Stimulated activated CD4-positive, alpha-beta T cell treated with anti-CD3 and anti-CD28 coated beads, Interleukin-4, amount 100 ng/mL, for 1 hour (primary cell): Measurements from ENCODE around the gene HOXB2.
A peak's percentile ranks its signal among the peaks of the same experiment; 100 is the strongest.

Source experiments
- DNase-seq: peaks from one replicate; pipeline ENCODE4 v3.0.0-alpha.2; 2020

The HOXB2 gene

DNA sequence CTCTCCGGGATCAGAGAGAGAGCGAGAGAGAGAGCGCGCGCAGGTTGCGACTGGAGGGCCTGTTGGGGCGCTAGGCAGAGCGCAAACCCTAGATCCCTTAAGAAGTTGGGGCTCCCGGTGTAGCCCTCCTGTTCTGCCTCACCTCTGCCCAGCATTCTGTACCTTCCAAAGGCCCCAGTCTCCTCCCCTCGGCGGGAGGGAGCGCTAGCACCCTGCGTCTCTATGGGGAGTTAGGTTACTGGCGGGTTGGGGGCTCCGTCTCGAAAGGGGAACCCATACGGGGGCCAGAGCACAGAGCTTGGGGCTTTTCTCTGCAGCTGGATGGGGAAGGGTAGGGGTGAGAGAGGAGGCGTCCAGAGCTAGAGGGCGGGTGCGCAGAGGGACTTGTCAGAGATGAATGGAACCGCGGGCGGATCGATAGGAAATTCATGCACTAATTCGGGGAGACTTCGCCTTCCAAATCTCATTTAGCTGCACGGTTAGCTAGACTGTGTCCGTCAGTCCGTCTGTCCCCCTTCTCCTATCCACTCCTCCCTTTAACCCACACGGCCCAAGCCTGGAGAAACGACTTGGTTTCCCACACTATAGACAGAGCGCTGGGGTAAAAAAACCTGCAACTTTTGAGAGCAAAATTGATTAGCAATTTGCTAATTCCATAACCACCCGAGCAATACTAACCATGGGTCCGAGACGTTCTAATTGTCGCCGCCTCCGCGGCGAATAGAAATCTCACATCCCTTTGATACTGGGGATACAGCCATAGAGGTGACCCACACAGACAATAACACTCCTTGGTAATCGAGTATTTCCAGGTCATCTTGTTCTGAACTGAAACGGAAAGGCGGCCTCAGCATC is 33.9 kb upstream of the HOXB2 start:
- no peak for DNase-seq

DNA sequence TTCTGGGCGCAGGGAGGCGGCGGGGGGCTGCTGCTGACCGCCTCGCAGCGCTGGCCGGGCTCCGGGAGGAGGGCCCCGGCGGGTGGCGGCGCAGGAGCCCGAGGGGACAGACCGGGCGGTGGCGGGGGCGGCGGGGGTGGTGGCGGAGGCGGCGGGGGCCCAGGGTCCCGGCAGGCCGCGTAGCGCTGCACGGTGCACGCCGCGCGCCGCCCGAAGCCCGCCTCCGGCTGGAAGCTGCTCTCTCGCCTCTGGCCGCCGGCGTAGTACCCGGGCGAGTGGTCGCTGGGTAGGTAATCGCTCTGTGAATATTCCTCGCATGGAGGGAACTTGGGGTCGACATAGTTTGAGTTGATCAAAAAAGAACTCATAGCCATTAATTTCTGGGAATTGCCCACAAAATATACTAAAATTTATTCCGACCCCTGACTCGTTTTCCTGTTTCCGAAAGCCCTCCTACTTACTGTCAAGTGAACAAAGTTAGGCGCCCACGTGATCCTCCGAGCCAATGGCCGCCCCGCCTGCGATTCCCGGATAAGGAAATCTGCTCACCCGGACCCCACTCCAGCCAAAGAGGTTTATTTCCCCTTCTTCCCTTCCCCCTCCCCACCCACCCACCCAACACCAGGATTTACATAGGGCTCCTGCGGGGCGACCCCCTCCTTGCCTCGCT is 33.2 kb upstream of the HOXB2 start, which contains the start of gene HOXB4:
HOXB4 (minus strand) TSS at position 405 of the 670 bp plus-strand sequence; CDS start at position 374, 31 bp downstream.
- DNase-seq, result peak; percentile 63

DNA sequence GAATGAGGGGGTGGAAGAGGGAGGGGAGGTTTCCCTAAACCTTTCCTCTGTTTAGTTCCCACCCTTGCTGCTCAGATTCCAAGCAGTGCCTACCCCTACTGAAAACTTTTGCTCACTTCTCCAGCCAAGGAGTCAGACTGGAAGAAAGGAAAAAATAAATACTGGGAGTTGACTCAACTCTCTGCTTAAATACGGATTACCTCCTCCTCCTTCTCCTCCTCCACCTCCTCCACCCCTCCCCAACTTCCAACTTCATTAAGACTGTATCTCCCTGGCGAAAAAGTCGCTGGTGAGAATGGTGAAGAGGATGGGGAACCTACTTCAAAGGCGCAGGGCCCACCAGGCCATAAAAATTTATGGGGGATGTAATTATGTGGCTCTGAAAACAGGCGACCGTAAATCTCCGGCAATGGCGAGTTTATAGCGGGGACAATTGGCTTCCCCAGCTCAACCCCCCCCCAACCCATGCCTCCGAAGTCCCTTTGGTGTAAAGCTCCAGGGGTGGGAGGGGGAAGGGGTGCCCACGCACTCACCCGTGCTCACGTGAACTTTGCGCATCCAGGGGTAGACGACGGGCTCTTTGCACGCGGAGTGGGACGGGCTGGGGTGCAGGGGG is 32.5 kb upstream of the HOXB2 start:
- no peak for DNase-seq

DNA sequence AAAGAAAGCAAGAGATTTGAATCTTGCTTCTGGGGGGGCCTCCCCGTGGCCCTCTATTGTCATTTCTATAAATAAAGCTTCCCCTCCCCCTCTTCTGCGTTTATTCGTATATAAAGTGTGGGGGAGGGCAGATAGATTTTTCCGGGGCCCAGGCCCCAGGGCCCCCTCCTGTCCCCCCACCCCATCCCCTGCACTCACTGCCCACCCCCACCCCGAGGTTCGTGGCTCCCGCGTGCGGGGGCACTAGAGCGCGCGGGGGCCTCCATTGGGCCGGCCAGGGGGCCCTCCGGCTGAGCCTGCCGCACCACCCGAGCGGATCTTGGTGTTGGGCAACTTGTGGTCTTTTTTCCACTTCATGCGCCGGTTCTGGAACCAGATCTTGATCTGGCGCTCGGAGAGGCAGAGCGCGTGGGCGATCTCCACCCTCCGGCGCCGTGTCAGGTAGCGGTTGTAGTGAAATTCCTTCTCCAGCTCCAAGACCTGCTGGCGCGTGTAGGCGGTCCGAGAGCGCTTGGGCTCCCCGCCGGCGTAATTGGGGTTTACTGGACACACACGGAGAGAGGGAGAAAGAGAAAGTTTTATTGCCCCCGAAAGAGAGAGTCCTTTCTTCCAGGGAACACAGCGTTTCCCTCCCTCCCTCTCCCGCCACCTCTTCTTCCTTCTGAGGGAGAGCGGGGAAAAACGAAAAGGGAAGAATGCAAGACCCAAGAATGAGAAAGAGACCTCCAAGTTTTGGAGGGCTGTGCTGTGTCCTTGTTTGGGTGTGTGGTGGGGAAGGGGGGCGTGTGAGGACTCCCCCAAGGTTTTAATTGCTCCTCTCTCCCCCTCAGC is 31.8 kb upstream of the HOXB2 start:
- DNase-seq, result no peak

DNA sequence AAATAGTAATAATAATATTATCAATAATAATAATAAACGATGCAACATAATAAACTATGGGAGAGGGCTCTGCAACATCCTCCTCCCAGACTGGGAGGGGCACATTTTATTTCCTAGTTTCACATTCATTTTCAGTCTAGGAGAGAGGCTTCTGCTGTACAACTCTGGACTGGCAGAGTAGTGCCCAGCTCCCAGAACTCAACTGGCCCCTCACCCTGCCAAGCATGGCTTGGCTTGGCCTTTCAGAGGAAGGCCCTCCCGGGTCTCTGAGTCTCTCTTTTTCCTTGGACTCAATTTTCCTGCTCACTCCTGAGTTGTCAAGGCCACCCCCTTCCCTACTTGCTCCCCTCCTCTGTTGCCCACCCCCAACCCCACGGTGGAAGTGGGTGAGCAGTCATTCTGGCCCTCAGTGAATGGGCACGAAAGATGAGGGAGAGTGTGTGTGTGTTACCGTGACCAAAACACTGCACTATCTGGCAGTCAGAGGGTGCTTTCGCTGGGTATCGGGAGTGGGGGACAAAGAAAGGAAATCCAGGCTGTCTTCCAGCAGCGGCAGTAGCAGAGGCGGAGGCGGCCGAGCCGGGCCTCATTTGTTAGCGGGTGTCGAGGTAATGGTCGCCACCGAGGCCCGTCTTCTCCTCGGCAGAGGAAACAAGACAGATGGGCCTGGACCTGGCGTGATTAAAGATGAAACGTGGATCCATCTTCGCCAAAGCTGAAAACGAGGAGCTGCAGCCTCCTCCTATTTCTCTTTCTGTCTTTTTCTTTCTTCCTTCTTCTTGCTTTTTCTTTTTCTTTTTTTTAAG is 31.0 kb upstream of the HOXB2 start:
- no peak for DNase-seq

DNA sequence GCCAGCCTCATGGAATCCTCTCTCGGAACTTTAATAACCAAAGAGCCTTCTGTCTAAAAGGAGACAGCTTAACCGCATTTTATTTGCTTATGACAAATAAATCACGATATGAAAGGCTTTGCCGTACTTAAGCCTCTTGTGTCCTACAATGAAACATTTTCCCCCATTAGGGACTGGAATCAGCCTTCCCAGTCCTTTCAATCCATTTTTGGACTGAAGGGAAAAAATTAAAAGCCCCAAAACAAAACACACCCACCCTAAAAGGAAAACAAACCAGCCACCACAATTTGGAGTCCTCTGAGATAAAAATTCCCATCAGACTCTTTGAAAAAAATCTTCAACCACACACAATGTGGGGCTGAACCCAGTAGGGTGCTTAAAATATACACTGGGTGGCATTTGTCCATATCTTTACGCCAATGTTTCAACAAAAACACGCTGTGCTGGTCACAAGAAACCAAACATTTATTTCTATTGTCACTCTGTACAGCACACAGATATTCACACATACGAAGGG is 30.2 kb upstream of the HOXB2 start:
- DNase-seq, result no peak

DNA sequence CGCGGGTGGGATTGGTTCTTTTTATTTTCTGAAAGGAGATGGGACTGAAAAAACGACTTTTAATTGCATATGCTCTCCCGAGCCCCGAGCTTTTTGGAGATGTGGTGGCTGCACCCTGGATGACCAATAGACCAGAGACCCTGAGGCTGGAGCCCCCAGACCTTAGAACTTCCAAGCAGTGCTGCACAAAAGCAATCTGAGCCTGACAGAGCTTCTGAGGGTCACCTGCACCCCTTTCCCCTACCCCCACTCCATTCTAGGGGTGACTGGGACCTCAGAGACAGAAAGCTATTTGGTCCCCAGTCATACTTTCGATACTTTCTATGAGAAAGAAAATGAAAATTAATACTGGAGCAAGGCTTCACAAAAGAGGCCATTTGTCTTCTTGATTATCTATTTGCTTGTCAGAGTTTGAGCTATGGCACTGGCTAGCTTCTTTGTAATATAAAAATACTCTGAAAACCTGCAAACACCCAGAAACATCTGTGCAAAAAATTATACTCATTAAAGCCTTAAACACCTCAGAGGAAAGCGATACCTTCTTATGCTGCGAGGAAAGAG is 29.7 kb upstream of the HOXB2 start:
- no peak for DNase-seq

DNA sequence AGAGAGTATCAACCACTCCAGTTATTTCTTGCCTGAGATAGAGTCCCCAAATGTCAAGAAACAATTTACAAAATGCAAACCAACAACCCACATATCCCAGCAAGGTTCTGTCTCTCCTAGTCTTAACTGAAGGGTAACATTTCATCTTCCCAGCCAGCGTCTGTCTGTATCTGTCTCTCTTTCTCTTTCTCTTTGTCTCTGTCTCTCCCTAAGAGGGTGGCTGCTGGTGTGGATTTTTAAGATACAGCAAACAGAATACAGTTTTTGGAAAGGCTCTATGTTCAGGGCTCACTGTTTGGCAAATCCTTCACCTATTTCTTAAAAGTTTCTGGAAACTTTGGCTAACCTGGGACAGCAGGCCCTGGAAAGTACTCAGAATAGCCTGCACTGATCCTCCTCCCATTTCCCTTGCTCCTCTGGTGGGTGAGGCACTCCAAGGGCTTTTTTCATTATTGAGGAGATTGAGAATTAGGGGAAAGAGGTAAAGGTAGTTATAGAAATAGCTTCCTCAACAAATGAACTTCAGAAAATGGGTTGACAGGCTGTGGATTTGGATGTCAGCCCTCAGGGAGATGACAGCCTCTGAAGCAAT is 27.0 kb upstream of the HOXB2 start:
- DNase-seq, result no peak

DNA sequence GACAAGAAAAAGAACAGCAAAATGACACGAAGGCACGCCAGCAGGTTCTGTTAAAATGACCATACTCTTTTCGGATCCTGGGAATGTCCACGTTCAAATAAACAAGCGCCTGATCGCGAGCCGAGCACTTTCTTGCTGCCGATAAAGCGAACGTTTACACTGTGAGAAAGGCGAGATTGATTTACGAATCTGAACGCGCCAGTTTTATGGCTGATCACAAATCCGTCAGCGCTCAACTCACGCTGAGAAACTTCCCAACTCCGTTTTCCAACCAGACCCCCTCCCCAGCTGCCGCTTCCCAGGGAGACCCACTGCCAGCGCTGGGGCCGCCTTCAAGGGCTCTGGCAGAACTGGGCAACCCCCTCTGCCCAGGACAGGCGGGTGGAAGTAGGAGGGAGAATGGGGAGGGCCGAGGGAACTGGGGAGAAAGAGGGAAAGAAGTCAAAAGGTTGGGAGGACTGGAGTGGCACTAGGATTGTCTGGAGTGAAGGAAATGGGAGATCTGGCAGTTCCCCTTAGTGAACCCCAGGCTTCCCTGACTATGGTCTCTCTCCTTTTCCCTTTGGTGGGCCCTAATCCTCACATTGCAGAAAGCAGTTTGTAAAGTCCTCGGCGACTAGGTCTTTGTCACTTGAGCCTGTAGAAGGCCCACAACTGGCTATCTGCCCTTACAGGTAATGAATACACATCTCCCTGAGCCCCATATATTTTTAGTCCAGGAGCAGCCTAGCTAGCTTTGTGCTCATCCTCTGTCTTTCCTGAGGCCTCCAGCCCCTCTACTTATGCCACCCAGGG is 26.3 kb upstream of the HOXB2 start:
- DNase-seq, result no peak

DNA sequence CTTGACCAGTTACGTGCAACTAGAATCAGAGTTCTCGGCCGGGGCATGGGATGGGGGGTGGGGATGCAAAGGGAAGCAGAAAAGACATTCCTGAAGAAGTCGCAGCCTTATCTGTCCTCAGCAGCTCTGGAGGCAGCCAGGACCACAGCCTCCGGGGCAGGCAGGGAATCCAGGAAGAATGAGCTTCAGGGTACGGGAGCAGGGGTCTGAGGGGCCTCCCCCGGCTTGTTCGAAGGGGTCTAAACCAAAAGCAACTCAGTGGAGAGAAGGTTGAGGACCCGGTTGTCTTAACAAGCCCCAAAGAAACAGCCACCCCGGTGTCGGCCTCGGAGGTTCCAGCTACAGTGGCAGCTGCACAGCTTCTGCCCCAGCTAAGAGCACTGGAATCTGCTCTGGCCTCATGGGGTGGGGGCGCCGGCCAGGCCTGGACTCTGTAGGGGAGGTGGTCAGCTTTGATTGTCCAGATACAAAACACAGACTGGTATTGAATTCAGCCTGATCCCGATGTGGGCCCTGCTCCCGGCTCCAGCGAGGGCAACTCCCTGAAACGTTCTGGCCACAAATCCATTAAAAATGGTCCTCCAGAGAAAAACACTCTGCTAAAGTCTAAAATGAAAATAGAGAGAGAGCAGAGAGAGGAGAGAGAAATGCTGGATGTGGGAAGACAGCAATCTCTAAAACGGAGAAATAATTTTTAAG is 25.6 kb upstream of the HOXB2 start:
- DNase-seq, result no peak

DNA sequence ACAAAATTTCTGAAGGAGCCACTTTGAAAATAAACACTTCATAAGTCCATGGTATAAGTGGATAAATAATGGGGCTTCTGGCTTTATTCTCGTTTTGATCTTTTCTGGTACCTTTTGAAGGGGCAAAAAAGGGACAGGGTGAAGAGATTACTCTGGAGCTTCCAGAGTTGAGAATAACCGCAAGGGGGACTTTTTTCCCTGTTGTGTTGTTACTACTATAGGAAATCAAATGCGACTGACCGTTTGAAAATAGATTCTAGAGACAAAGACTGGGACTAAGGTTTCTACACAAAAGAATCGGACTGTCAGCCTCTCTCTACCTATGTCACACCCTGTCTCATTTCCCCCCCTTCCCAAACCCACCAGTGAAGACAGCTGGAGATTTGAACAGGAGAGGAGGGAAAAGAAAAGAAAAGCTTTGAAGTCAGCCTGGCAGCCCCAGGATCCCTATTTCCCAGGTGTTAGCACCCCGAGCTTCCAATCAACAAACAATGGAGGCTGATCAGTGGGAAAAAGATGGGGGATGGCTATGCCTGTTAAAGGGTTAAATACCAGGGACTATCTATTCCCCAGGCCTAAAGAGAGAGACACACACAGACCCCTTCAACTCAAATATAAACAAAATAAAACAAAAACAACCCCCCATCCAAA is 24.9 kb upstream of the HOXB2 start:
- DNase-seq, result no peak

DNA sequence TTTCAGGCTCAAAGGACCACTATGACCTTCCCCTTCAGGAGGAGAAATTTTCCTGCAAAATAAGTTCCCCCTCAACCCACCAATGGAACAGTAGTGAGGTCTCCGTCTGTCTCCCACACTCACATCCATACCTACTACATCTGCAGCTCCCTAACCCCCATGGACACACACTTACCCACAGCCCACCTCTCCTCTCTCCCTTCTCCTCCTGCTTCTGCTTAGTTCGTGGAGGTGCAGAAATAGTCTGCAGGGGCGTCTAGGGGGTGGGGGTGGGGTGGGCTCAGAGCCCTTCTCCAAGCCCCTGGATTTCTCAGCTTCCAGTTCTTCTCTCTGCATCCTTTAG is 24.3 kb upstream of the HOXB2 start:
- DNase-seq, result no peak

DNA sequence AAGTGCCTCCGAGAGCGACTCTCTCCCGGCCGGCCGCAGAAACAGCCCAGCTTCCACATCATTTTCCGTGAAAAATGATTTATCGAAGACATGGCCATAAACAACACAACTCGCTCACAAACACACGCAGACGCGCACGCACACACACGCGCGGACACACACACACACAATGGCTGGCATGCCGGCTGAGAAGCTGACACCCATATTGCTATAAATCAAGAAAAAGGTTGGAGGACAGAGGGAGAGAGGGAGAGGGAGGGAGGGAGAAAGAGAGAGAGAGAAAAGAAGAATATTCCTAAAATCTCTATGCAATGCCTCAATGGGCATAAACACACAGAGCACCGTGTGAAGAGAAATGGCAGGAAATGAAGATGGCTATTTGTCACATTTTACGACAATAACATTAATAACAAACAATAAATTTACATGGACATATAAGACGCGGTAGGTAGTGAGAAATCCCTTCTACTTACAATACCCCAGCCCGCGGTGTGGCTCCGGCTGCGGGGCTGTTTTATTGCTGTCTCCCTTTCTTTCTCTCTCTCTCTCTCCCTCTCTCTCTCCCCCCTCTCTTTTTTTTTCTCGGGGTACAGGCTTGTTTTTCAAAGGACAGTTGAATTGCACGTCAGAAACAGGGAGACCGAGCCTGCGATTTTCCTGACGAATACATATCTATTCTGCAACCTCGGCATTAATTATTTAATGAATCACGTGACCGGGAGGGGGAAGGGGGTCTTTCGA is 23.8 kb upstream of the HOXB2 start:
- DNase-seq, result no peak

DNA sequence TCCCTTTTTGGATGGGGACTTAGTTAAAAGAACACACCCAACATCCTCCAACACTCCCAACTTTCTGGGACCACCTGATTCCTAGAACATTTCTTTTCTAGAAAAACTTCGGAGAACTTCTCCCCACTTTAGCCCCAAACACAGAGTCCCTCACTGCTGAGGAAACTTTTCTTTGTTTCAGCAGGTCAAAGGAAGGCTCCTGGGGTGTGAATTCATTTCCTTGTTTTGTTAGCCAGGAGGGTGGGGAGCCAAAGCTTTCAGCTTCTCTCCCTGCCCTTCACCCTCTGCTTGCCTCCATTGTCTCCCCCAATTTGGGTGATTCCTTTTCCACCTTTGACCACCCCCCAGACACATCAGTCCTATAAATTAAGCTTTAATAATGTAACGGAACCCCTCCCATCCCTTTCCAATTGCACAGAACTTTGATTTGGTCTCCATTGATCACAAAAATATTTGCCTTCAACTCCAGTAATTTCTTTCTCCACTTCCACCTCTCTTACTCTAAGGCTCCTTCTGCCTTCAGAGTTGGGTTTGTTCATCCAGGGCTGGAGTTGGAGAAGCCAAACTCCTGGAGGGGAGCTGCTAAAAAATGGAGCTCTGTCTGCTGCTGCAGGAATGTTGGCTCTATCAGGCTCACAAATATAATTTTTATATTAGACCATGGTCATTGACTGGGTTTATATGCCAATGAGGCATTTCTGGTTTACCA is 22.9 kb upstream of the HOXB2 start:
- DNase-seq, result no peak

DNA sequence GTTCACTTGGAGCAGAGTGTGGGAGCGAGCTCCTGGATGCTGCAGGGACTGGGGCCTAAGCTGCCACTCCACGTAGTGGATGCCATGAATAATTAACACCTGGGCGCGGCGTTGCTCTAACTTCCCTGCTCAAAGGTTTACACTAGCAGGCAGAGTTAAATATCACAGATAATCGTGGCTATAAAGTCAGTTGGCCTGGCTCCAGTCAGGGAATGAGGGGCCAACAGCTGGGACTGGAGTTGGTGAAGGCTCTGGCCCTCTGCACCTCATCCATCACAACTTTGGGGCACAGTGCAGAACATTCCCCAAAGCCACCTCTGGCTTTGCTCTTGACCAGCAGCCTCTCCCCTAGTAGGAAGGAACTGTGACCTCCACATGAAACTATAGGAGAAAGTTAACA is 22.3 kb upstream of the HOXB2 start:
- no peak for DNase-seq

DNA sequence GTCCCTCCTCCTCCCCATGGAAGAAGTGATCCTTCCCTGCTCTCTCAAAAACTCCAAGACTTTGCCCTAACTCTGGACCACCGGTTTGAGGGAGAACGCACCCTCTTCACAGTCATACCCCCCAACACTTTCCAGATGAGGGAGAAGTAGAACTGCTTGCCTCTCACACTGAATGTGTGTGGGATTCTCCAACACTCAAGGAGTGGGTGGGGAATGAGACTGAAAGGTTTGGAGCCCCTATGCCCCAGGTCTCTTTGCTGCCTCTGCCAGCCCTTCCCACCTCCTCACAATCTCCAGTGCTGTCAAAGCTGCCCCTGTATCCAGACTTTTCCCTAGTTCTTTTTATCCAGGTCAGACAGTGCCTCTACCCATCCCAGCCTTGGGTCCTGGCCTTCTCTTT is 21.8 kb upstream of the HOXB2 start:
- no peak for DNase-seq

DNA sequence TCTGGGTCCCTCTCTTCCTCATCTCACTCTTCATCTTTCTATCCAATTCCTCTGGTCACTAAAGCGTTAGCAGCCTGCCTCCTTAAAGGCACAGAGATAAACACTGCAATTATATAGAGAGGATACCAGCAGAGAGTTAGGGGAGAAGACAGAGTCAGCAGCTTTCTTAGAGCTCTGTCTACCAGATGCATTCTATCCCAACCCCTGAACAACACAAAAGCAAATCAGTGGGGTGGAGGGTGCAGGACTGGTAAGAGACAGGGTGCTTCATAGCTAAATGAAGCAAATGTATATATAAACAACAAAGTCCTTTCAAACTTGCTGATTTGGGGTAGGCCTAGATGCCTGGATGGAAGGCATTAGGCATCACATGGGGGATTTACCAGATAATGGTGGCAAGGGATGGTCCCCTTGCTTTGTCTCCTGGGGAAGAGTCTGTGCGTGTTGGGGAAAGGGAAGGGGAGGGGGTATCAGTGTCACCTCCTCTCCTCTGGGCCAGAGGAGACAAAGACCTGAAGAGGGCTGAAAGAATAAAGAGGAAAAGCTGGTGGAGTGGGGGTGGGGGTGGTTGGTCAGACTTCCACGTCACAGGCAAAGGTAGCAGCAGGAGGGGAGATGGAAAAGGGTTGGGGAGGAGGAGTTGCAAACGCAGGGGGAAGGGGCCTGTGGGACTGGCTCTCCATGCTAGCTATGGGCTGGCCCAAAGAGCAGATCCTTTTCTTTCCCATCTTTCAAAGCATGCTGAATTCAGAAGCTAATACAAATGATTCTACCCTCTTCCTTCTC is 21.2 kb upstream of the HOXB2 start:
- DNase-seq, result no peak
